ENCODE data around the gene CASP3. TPM values are rescaled to one million over a fixed set of nuclear protein-coding genes. Genes with fewer than 3 reads are reported as not detected.

The CASP3 gene
- total and polyA plus RNA-seq, 2 donors (not counting 1 experiment from before 2014, with no cell fraction given), result 7.9 to 15.8 TPM

- Mint-ChIP-seq H3K4me3 (no peak overlapping the region), H3K9me3 (ENCODE audit: insufficient read depth) (no peaks in the 10 kb centered on the region), H3K4me1 (peaks cover 43% of the 10 kb centered on the region), H3K27me3 (no peaks in the 10 kb centered on the region), H3K27ac (no peak overlapping the region)
- no peaks in the 10 kb centered on the region for H3K9me3 ChIP-seq (ENCODE audit: control extremely low read depth in 1 of 3, control insufficient read depth in 2 of 3, insufficient read depth in 1 of 3, low read length in 2 of 3)
- TF ChIP-seq, protein P1, sequence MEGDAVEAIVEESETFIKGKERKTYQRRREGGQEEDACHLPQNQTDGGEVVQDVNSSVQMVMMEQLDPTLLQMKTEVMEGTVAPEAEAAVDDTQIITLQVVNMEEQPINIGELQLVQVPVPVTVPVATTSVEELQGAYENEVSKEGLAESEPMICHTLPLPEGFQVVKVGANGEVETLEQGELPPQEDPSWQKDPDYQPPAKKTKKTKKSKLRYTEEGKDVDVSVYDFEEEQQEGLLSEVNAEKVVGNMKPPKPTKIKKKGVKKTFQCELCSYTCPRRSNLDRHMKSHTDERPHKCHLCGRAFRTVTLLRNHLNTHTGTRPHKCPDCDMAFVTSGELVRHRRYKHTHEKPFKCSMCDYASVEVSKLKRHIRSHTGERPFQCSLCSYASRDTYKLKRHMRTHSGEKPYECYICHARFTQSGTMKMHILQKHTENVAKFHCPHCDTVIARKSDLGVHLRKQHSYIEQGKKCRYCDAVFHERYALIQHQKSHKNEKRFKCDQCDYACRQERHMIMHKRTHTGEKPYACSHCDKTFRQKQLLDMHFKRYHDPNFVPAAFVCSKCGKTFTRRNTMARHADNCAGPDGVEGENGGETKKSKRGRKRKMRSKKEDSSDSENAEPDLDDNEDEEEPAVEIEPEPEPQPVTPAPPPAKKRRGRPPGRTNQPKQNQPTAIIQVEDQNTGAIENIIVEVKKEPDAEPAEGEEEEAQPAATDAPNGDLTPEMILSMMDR (IDR thresholded peaks at IDR 0.05), result no peak
- TF ChIP-seq EZH2 (IDR thresholded peaks at IDR 0.05; ENCODE audit: borderline replicate concordance, insufficient read depth, low read depth, low read length, poor library complexity, severe bottlenecking), result no peak
- intact Hi-C loops (cut with micrococcal nuclease), result no loop called here
- no peak for DNase-seq
- H3K27me3 ChIP-seq (replicated peaks in 1 of 4; ENCODE audit: control extremely low read depth in 1 of 4, control insufficient read depth in 3 of 4, insufficient read depth in 4 of 4, low read length in 3 of 4), result no peaks in the 10 kb centered on the region
- H3K9ac ChIP-seq (ENCODE audit: low read length), result no peak overlapping the region
- H2AFZ ChIP-seq (ENCODE audit: insufficient read depth, low read depth, low read length, poor library complexity, severe bottlenecking), result no peak overlapping the region
- no peak for ATAC-seq (ENCODE audit: low read depth)
- H3K4me3 ChIP-seq (ENCODE audit: control extremely low read depth in 1 of 5, extremely low read depth in 1 of 5, insufficient read depth in 1 of 5, low read depth in 2 of 5, low read length in 4 of 5), result no peak overlapping the region
- ChIA-PET POLR2A (no interaction called here), CTCF (no interaction called here)
- H3K4me1 ChIP-seq (ENCODE audit: control insufficient read depth in 2 of 2, insufficient read depth in 2 of 2, low read length in 2 of 2), result peaks cover 2 to 6% of the 10 kb centered on the region in 2 donors
- 94% methylated on average over 2 of the region's 5 CpGs for WGBS (ENCODE audit: insufficient coverage)
- H3K27ac ChIP-seq (ENCODE audit: low read length in 2 of 2), result no peak overlapping the region
- H3K79me2 ChIP-seq (ENCODE audit: control insufficient read depth, insufficient read depth, low read length), result peaks cover 83% of the 10 kb centered on the region
- H4K20me1 ChIP-seq (ENCODE audit: control insufficient read depth, insufficient read depth, low read length, poor library complexity, severe bottlenecking), result peaks cover 63% of the 10 kb centered on the region
- H3K36me3 ChIP-seq (replicated peaks in 1 of 2; ENCODE audit: control extremely low read depth in 1 of 2, control insufficient read depth in 1 of 2, extremely low read depth in 1 of 2, insufficient read depth in 2 of 2, low read length in 1 of 2), result peaks cover 10 to 40% of the 10 kb centered on the region in 2 experiments
- H3K4me2 ChIP-seq (replicated peaks; ENCODE audit: low read depth, low read length, poor library complexity, severe bottlenecking), result no peak overlapping the region
These were observed 7.8 kb downstream of the CASP3 start for GRCh38 chr4:184641451-184641850.

DNA sequence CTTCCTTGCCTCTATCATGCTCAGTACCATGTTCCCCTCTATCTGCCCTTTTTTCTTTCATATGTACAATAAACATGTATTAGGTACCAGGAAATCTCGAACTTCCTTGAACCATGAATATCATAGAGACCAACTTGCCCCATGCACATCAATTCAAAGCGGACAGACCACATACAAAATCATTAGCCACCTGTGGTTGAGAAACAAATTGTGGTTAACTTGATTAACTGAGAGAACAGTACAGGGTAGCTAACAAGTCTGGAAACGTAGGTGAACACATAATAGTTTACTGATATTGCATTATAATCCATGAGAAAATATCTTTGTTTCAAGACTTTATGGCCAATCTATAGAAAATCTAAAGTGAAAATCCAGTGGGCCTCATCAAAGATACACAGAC lies 8.2 kb downstream of the CASP3 start:
- Histone ChIP-seq H3K27me3 (replicated peaks in 1 of 4; ENCODE audit: control extremely low read depth in 1 of 4, control insufficient read depth in 3 of 4, insufficient read depth in 4 of 4, low read length in 3 of 4) (no peaks in the 10 kb centered on the region), H3K27ac (ENCODE audit: low read length in 2 of 2) (no peak overlapping the region), H3K9ac (ENCODE audit: low read length) (no peak overlapping the region), H3K4me1 (ENCODE audit: control insufficient read depth in 2 of 2, insufficient read depth in 2 of 2, low read length in 2 of 2) (peaks cover 0 to 3% of the 10 kb centered on the region in 2 donors), H3K4me3 (ENCODE audit: control extremely low read depth in 1 of 5, extremely low read depth in 1 of 5, insufficient read depth in 1 of 5, low read depth in 2 of 5, low read length in 4 of 5) (no peak overlapping the region), H3K4me2 (replicated peaks; ENCODE audit: low read depth, low read length, poor library complexity, severe bottlenecking) (no peak overlapping the region), H3K36me3 (replicated peaks in 1 of 2; ENCODE audit: control extremely low read depth in 1 of 2, control insufficient read depth in 1 of 2, extremely low read depth in 1 of 2, insufficient read depth in 2 of 2, low read length in 1 of 2) (peaks cover 13 to 44% of the 10 kb centered on the region in 2 experiments), H3K79me2 (ENCODE audit: control insufficient read depth, insufficient read depth, low read length) (peaks cover 80% of the 10 kb centered on the region), H4K20me1 (ENCODE audit: control insufficient read depth, insufficient read depth, low read length, poor library complexity, severe bottlenecking) (peaks cover 61% of the 10 kb centered on the region), H3K9me3 (ENCODE audit: control extremely low read depth in 1 of 3, control insufficient read depth in 2 of 3, insufficient read depth in 1 of 3, low read length in 2 of 3) (no peaks in the 10 kb centered on the region), H2AFZ (ENCODE audit: insufficient read depth, low read depth, low read length, poor library complexity, severe bottlenecking) (no peak overlapping the region)
- no peak overlapping the region for H3K4me3 Mint-ChIP-seq
- no peak for TF ChIP-seq EZH2 (IDR thresholded peaks at IDR 0.05; ENCODE audit: borderline replicate concordance, insufficient read depth, low read depth, low read length, poor library complexity, severe bottlenecking)
- TF ChIP-seq, protein P1 (IDR thresholded peaks at IDR 0.05), result no peak
- WGBS (ENCODE audit: insufficient coverage), result no CpG with 5 or more reads among the region's 3 CpGs
- ChIA-PET CTCF (no interaction called here), POLR2A (no interaction called here)
- ATAC-seq (ENCODE audit: low read depth), result no peak
- peaks cover 38% of the 10 kb centered on the region for H3K4me1 Mint-ChIP-seq
- no peak overlapping the region for H3K27ac Mint-ChIP-seq
- DNase-seq, result no peak
- intact Hi-C loops (cut with micrococcal nuclease), result no loop called here
- H3K9me3 Mint-ChIP-seq (ENCODE audit: insufficient read depth), result no peaks in the 10 kb centered on the region
- no peaks in the 10 kb centered on the region for H3K27me3 Mint-ChIP-seq

Measured in B cell (primary cell).